B cell (primary cell): ENCODE results near the gene SOCS4. TPM values are rescaled to one million over a fixed set of nuclear protein-coding genes. Genes with fewer than 3 reads are reported as not detected.

Experiments
- ATAC-seq: fragments of 200-7000 bp; cut with Tn5 transposase; one replicate; pipeline ENCODE4 v1.10.0; 2021; ENCODE audit warnings: low read depth, mild to moderate bottlenecking, moderate number of reproducible peaks, moderate library complexity
- CTCF ChIA-PET: fragments of 350-600 bp; sonication (Branson Sonifier 250); formaldehyde crosslinking; loops from one replicate; lab custom pipeline; 2021; ENCODE audit warnings: antibody characterized with exemption, inconsistent platforms; lab: Charles Lee
- POLR2A ChIA-PET: fragments of 350-600 bp; sonication (Branson Sonifier 250); formaldehyde crosslinking; loops from one replicate; lab custom pipeline; 2021; ENCODE audit warnings: antibody characterized with exemption; lab: Charles Lee
- DNase-seq: peaks from one replicate; pipeline ENCODE4 v3.0.0; 2013
- H2AFZ ChIP-seq: 2 replicates; pipeline ENCODE4 v1.6.1; 2012; ENCODE audit warnings: mild to moderate bottlenecking, low read depth, low read length; ENCODE audit not compliant: insufficient read depth, poor library complexity, severe bottlenecking
- H3K27ac ChIP-seq, 2 donors: 1 replicate in 1 of 2; 2 replicates in 1 of 2; pipeline ENCODE4 v1.5.1; 2012 to 2013; ENCODE audit warnings: low read length in 2 of 2, mild to moderate bottlenecking in 2 of 2, moderate library complexity in 1 of 2
- H3K27me3 ChIP-seq, 4 experiments: fragments of 200-600 bp in 1 of 4; sonication (generic) in 1 of 4; replicated peaks in 1 of 4; 1 replicate in 2 of 4; 2 replicates in 2 of 4; pipeline versions ENCODE4 v1.6.1 to v1.7.0; 2013 to 2016; ENCODE audit warnings: low read length in 3 of 4, mild to moderate bottlenecking in 2 of 4, mixed read lengths in 1 of 4, moderate library complexity in 1 of 4; ENCODE audit not compliant: insufficient read depth in 4 of 4, control insufficient read depth in 3 of 4; ENCODE audit errors: control extremely low read depth in 1 of 4
- H3K36me3 ChIP-seq, 2 experiments: replicated peaks in 1 of 2; 1 replicate in 1 of 2; 2 replicates in 1 of 2; pipeline versions ENCODE4 v1.6.1 to v1.7.1; 2013; ENCODE audit warnings: low read length in 1 of 2; ENCODE audit not compliant: insufficient read depth in 2 of 2, control insufficient read depth in 1 of 2; ENCODE audit errors: control extremely low read depth in 1 of 2, extremely low read depth in 1 of 2
- H3K4me1 ChIP-seq, 2 donors: fragments of 200-600 bp in 1 of 2; sonication (generic) in 1 of 2; 1 replicate in 1 of 2; 2 replicates in 1 of 2; pipeline versions ENCODE4 v1.5.1 to v1.6.1; 2013 to 2017; ENCODE audit warnings: low read length in 2 of 2; ENCODE audit not compliant: control insufficient read depth in 2 of 2, insufficient read depth in 2 of 2
- H3K4me2 ChIP-seq: replicated peaks from 2 replicates; pipeline ENCODE3; 2012; ENCODE audit warnings: mild to moderate bottlenecking, low read depth, low read length; ENCODE audit not compliant: poor library complexity, severe bottlenecking
- H3K4me3 ChIP-seq, 5 experiments: fragments of 200-600 bp in 1 of 5; sonication (generic) in 1 of 5; 1 replicate in 3 of 5; 2 replicates in 2 of 5; pipeline versions ENCODE4 v1.5.1 to v1.7.0; 2011 to 2016; ENCODE audit warnings: low read length in 4 of 5, mild to moderate bottlenecking in 4 of 5, low read depth in 2 of 5, control low read depth in 1 of 5, moderate library complexity in 1 of 5; ENCODE audit not compliant: insufficient read depth in 1 of 5; ENCODE audit errors: control extremely low read depth in 1 of 5, extremely low read depth in 1 of 5
- H3K79me2 ChIP-seq: fragments of 200-600 bp; sonication (generic); one replicate; pipeline ENCODE4 v1.6.0; 2016; ENCODE audit warnings: low read length; ENCODE audit not compliant: control insufficient read depth, insufficient read depth
- H3K9ac ChIP-seq: fragments of 200-600 bp; sonication (generic); 2 replicates; pipeline ENCODE4 v1.6.1; 2017; ENCODE audit warnings: mild to moderate bottlenecking, low read length, moderate library complexity
- H3K9me3 ChIP-seq, 3 donors: one replicate each; pipeline versions ENCODE4 v1.6.1 to v1.7.1; 2013; ENCODE audit warnings: low read length in 2 of 3; ENCODE audit not compliant: control insufficient read depth in 2 of 3, insufficient read depth in 1 of 3; ENCODE audit errors: control extremely low read depth in 1 of 3
- H4K20me1 ChIP-seq: 2 replicates; pipeline ENCODE4 v1.6.0; 2012; ENCODE audit warnings: mild to moderate bottlenecking, low read length; ENCODE audit not compliant: insufficient read depth, control insufficient read depth, poor library complexity, severe bottlenecking
- H3K27ac Mint-ChIP-seq: one replicate; pipeline ENCODE4 v1.8.0; 2021; ENCODE audit warnings: mixed read lengths
- H3K27me3 Mint-ChIP-seq: one replicate; pipeline ENCODE4 v1.8.0; 2021; ENCODE audit warnings: mixed read lengths
- H3K4me1 Mint-ChIP-seq: one replicate; pipeline ENCODE4 v1.8.0; 2021; ENCODE audit warnings: mixed read lengths
- H3K4me3 Mint-ChIP-seq: one replicate; pipeline ENCODE4 v1.8.0; 2021; ENCODE audit warnings: mixed read lengths
- H3K9me3 Mint-ChIP-seq: one replicate; pipeline ENCODE4 v1.8.0; 2022; ENCODE audit warnings: mixed read lengths; ENCODE audit not compliant: insufficient read depth
- CTCF ChIP-seq: fragments of 200-600 bp; IDR thresholded peaks from one replicate; pipeline ENCODE4 v1.8.0; 2022; ENCODE audit warnings: antibody characterized with exemption, mild to moderate bottlenecking
- EZH2 ChIP-seq: IDR thresholded peaks from 2 replicates; pipeline ENCODE4 v1.6.1; 2012; ENCODE audit warnings: borderline replicate concordance, low read depth, mild to moderate bottlenecking, moderate library complexity, low read length; ENCODE audit not compliant: insufficient read depth, poor library complexity, severe bottlenecking
- WGBS: methylation state at CpG from one replicate; pipeline ENCODE4 v1.1.5; 2013; ENCODE audit warnings: missing lambda C conversion rate; ENCODE audit not compliant: insufficient coverage; 5-methylcytosine and 5-hydroxymethylcytosine counted together
- intact Hi-C: fragments of 100-400 bp; cut with micrococcal nuclease; formaldehyde crosslinking; loops from one replicate; pipeline ENCODE4 v1.10.0; 2022
- polyA minus RNA-seq: library from RNA; depleted of rRNA, polyadenylated mRNA; stranded (reverse); fragments of >200 nt; gene quantifications from 2 replicates; pipeline ENCODE4 v1.2.3, GENCODE V29; 2012
- polyA plus RNA-seq: library from polyadenylated mRNA; depleted of rRNA; stranded (reverse); fragments of >200 nt; gene quantifications from 2 replicates; pipeline ENCODE4 v1.2.3, GENCODE V29; 2012
- total RNA-seq, 2 donors: library from RNA; stranded (reverse); fragments of 120-200 nt in 1 of 2; gene quantifications; 1 replicate in 1 of 2; 2 replicates in 1 of 2; pipeline versions ENCODE4 v1.2.3 to v1.2.4, GENCODE V29; 2013 to 2022

Gene SOCS4
- total RNA-seq = 23.6 and 26.3 TPM in 2 replicates
- total RNA-seq (2013) = 16.9 TPM
- polyA plus RNA-seq = 4.7 and 22.8 TPM in 2 replicates
- 4.4 and 6.4 TPM in 2 replicates for polyA minus RNA-seq

- H3K27me3 Mint-ChIP-seq = no peaks in the 10 kb centered on the region
- H2AFZ ChIP-seq = peak within 1 kb of the TSS; percentile 97
- ATAC-seq (peak; percentile 93), DNase-seq (peak; percentile 97)
- under 1% methylated on average over 52 of the region's 56 CpGs for WGBS
- CTCF ChIA-PET = interaction anchor here (0.5 to 2.1 kb wide), 8 partner anchors 12 to 466 kb away, joined by 3 to 20 read pairs (median 4); partner anchors contain the start of gene MAPK1IP1L
- no peaks in the 10 kb centered on the region for H3K27me3 ChIP-seq
- H3K4me3 Mint-ChIP-seq = peak within 1 kb of the TSS; percentile 94
- H3K4me2 ChIP-seq = peak within 1 kb of the TSS; percentile 91
- peak within 1 kb of the TSS; percentile 91 for H3K27ac Mint-ChIP-seq
- intact Hi-C loops = loop anchor here (1.0 to 5.0 kb wide), 6 partner anchors 24 to 1875 kb away; partner anchors contain the start of genes DDHD1, DLGAP5, FBXO34 and GCH1
- H3K9me3 ChIP-seq = no peaks in the 10 kb centered on the region
- H3K4me1 Mint-ChIP-seq = peaks cover 47% of the 10 kb centered on the region
- H3K9me3 Mint-ChIP-seq = no peaks in the 10 kb centered on the region
- H3K79me2 ChIP-seq = peaks cover 64% of the 10 kb centered on the region
- H4K20me1 ChIP-seq = no peaks in the 10 kb centered on the region
- H3K4me1 ChIP-seq = peaks cover 18 to 30% of the 10 kb centered on the region in 2 donors
- peaks cover 0 to 2% of the 10 kb centered on the region in 2 experiments for H3K36me3 ChIP-seq
- POLR2A ChIA-PET = interaction anchor here (0.6 to 1.2 kb wide), 4 partner anchors 25 to 166 kb away, joined by 3 to 5 read pairs (median 4); partner anchors contain the start of genes GCH1 and MAPK1IP1L
- H3K9ac ChIP-seq = peak within 1 kb of the TSS; percentile 90
- TF ChIP-seq CTCF (no peak), EZH2 (no peak)
- H3K27ac ChIP-seq = peak within 1 kb of the TSS; percentile 78 to 90
- peak within 1 kb of the TSS; percentile 62 to 95 (median 90) for H3K4me3 ChIP-seq
Observed at GRCh38 chr14:55026793-55027561, at the start of gene SOCS4, which contains the start of gene WDHD1. Gene SOCS4, plus strand, starts transcription at chr14:55027236. Its CDS starts 15,806 bp downstream, at chr14:55043042. Gene WDHD1, minus strand, starts transcription at chr14:55027099. Its CDS starts 312 bp downstream, at chr14:55026787.

- no peak for ATAC-seq
- no peak overlapping the region for H3K4me3 ChIP-seq
- H4K20me1 ChIP-seq = no peaks in the 10 kb centered on the region
- H3K4me1 ChIP-seq = no peaks in the 10 kb centered on the region
- H3K27me3 ChIP-seq = no peaks in the 10 kb centered on the region
- intact Hi-C loops = no loop called here
- no peak overlapping the region for H3K9ac ChIP-seq
- H3K79me2 ChIP-seq = no peaks in the 10 kb centered on the region
- Mint-ChIP-seq H3K4me3 (no peak overlapping the region), H3K4me1 (no peaks in the 10 kb centered on the region), H3K27me3 (no peaks in the 10 kb centered on the region), H3K27ac (no peak overlapping the region), H3K9me3 (no peaks in the 10 kb centered on the region)
- no peaks in the 10 kb centered on the region for H3K9me3 ChIP-seq
- no peak for DNase-seq
- ChIA-PET CTCF (no interaction called here), POLR2A (no interaction called here)
- H3K27ac ChIP-seq = no peak overlapping the region
- H3K36me3 ChIP-seq = peaks cover 0 to 2% of the 10 kb centered on the region in 2 experiments
- no peak overlapping the region for H2AFZ ChIP-seq
- TF ChIP-seq EZH2 (no peak), CTCF (no peak)
- no CpG with 5 or more reads among the region's 3 CpGs for WGBS
- H3K4me2 ChIP-seq = no peak overlapping the region
Observed at GRCh38 chr14:54979039-54979438, 48.0 kb upstream of the SOCS4 start.
